HepG2 (cell line): ENCODE results near the gene PIM1. TPM values are rescaled to one million over a fixed set of nuclear protein-coding genes. Genes with fewer than 3 reads are reported as not detected.

ENCODE experiments used
- CBFB ChIP-seq: sonication (generic); formaldehyde crosslinking; IDR thresholded peaks from 2 replicates; pipeline ENCODE4 v1.4.0; 2020; ENCODE audit warnings: missing genetic modification reagents
- HDAC1 ChIP-seq: sonication (generic); formaldehyde crosslinking; IDR thresholded peaks from 2 replicates; pipeline ENCODE4 v1.5.1; 2020; ENCODE audit warnings: mild to moderate bottlenecking, missing genetic modification reagents
- NCOA5 ChIP-seq: sonication (generic); formaldehyde crosslinking; IDR thresholded peaks from 2 replicates; pipeline ENCODE4 v1.4.0; 2020; ENCODE audit warnings: missing genetic modification reagents
- NR0B2 ChIP-seq: sonication (generic); formaldehyde crosslinking; IDR thresholded peaks from 2 replicates; pipeline ENCODE4 v1.4.0; 2020; ENCODE audit warnings: mild to moderate bottlenecking, missing genetic modification reagents
- NR2F6 ChIP-seq, 2 experiments: IDR thresholded peaks; 2 replicates each; pipeline ENCODE4 v1.6.1; 2016; ENCODE audit warnings: antibody characterized with exemption in 1 of 2, mild to moderate bottlenecking in 1 of 2
- POLR2A ChIP-seq, 2 experiments: IDR thresholded peaks; 2 replicates each; pipeline ENCODE4 v1.6.1; 2011; ENCODE audit warnings: low read depth in 2 of 2, low read length in 2 of 2, mild to moderate bottlenecking in 1 of 2, moderate library complexity in 1 of 2; ENCODE audit not compliant: insufficient read depth in 1 of 2
- RERE ChIP-seq: IDR thresholded peaks from 2 replicates; pipeline ENCODE4 v1.6.1; 2016; ENCODE audit warnings: low read depth, missing genetic modification reagents, missing compliant biosample characterization
- U2AF2 ChIP-seq: fragments of 200-400 bp; formaldehyde crosslinking; IDR thresholded peaks from 2 replicates; pipeline ENCODE4 v1.6.1; 2017; ENCODE audit warnings: low read depth, mild to moderate bottlenecking, low read length
- ZBTB26 ChIP-seq: IDR thresholded peaks from 2 replicates; pipeline ENCODE4 v1.6.1; 2016; ENCODE audit warnings: missing compliant biosample characterization, missing genetic modification reagents, borderline replicate concordance
- ZBTB38 ChIP-seq: sonication (generic); formaldehyde crosslinking; IDR thresholded peaks from 2 replicates; pipeline ENCODE4 v1.5.1; 2020; ENCODE audit warnings: mild to moderate bottlenecking, missing genetic modification reagents
- ZBTB49 ChIP-seq: sonication (generic); formaldehyde crosslinking; IDR thresholded peaks from 2 replicates; pipeline ENCODE4 v1.4.0; 2020; ENCODE audit warnings: missing genetic modification reagents, borderline replicate concordance
- ZNF362 ChIP-seq: sonication (generic); formaldehyde crosslinking; IDR thresholded peaks from 2 replicates; pipeline ENCODE4 v1.4.0; 2020; ENCODE audit warnings: missing genetic modification reagents, mild to moderate bottlenecking, borderline replicate concordance
- ZNF572 ChIP-seq: sonication (generic); formaldehyde crosslinking; IDR thresholded peaks from 2 replicates; pipeline ENCODE4 v1.5.1; 2020; ENCODE audit warnings: mild to moderate bottlenecking, missing genetic modification reagents
- ZNF598 ChIP-seq: sonication (generic); formaldehyde crosslinking; IDR thresholded peaks from 2 replicates; pipeline ENCODE4 v1.5.1; 2020; ENCODE audit warnings: mild to moderate bottlenecking, missing genetic modification reagents, borderline replicate concordance
- ZNF770 ChIP-seq: sonication (generic); formaldehyde crosslinking; IDR thresholded peaks from 2 replicates; pipeline ENCODE4 v1.5.0; 2020; ENCODE audit warnings: mild to moderate bottlenecking, missing genetic modification reagents
- polyA plus RNA-seq, 8 experiments: library from polyadenylated mRNA; depleted of rRNA in 3 of 8; stranded (reverse) in 7 of 8; unstranded in 1 of 8; fragments of >200 nt; fragmentation: Illumina TruSeq in 4 of 8; extraction: Trizol in 4 of 8; gene quantifications; 2 replicates each; pipeline versions ENCODE4 v1.2.1 to v1.2.3, GENCODE V29; 2011 to 2016; ENCODE audit warnings: low read depth in 4 of 8, missing spikeins in 1 of 8, mixed read lengths in 1 of 8; ENCODE audit not compliant: insufficient read depth in 1 of 8
- total RNA-seq, 5 experiments: library from RNA; depleted of rRNA; stranded (reverse); fragments of >200 nt; fragmentation: Illumina TruSeq; extraction: Trizol; gene quantifications; 2 replicates each; pipeline ENCODE4 v1.2.3, GENCODE V29; 2016; ENCODE audit warnings: low read depth in 1 of 5

The PIM1 gene
- total and polyA plus RNA-seq, 2 of the 13 experiments (the other 11 are each of a cell fraction or from before 2014, with no cell fraction given): 29.4 to 117 TPM

GRCh38 chr6:37176268-37177076, 6.5 kb downstream of the PIM1 start (continued):
- 0 out of 2 replicates have a peak, but pooled peaks have one; percentile 15 for TF ChIP-seq ZNF362 (CRISPR knock-in tag)
- no peak for TF ChIP-seq CBFB (CRISPR knock-in tag)
- no peak for TF ChIP-seq U2AF2
- no peak for TF ChIP-seq ZBTB26 (CRISPR knock-in tag)
- TF ChIP-seq HDAC1 (CRISPR knock-in tag): no peak
- TF ChIP-seq ZBTB49: no peak
- TF ChIP-seq ZBTB38: peak; percentile 85; the same call in 1 of the 2 replicates
- TF ChIP-seq NCOA5: peak; percentile 61; the same call in 1 of the 2 replicates
- TF ChIP-seq POLR2A (IDR thresholded peaks at IDR 0.05; ENCODE audit: insufficient read depth in 1 of 2, low read depth in 2 of 2, low read length in 2 of 2): peak in 1 of 2 experiments; percentile 44; a peak in 2 of 4 replicates
- peak; percentile 36; the same call in 1 of the 2 replicates for TF ChIP-seq ZNF598 (CRISPR knock-in tag)
- no peak for TF ChIP-seq NR2F6 (IDR thresholded peaks at IDR 0.05)
- TF ChIP-seq NR2F6 (CRISPR knock-in tag; IDR thresholded peaks at IDR 0.05): no peak
- TF ChIP-seq RERE: no peak
- no peak for TF ChIP-seq NR0B2 (CRISPR knock-in tag)
- TF ChIP-seq ZNF572 (CRISPR knock-in tag): no peak
- TF ChIP-seq ZNF770 (CRISPR knock-in tag): peak; percentile 59
